Fibroblast of pulmonary artery (primary cell): Measurements from ENCODE around the gene BCL6.
A peak's percentile ranks its signal among the peaks of the same experiment; 100 is the strongest.
"Not testable (repeated sequence)": the region's sequence is repeated elsewhere in the genome, so short reads cannot be mapped to it uniquely, and the experiment has no call there.

ENCODE experiments used
- DNase-seq: peaks from one replicate; pipeline ENCODE4 v3.0.0-alpha.2; 2010; ENCODE audit warnings: low read depth
- H3K4me3 ChIP-seq: replicated peaks from 2 replicates; pipeline ENCODE4 v1.5.1; 2011; ENCODE audit warnings: low read depth, mild to moderate bottlenecking, control low read depth, low read length, moderate library complexity
- CTCF ChIP-seq: IDR thresholded peaks from 2 replicates; pipeline ENCODE4 v1.5.1; 2011; ENCODE audit warnings: mild to moderate bottlenecking, control low read depth, low read length, inconsistent platforms; ENCODE audit errors: missing control alignments

BCL6 gene

GRCh38 chr3:187693431-187693830 is 51.8 kb downstream of the BCL6 start:
- no peak for TF ChIP-seq CTCF
- H3K4me3 ChIP-seq = no peak overlapping the region
- DNase-seq = no peak

- H3K4me3 ChIP-seq = no peak overlapping the region
- peak; percentile 33 for DNase-seq
- no peak for TF ChIP-seq CTCF
Observed at GRCh38 chr3:187689984-187690383, 55.3 kb downstream of the BCL6 start.

- no peak for DNase-seq
- no peak overlapping the region for H3K4me3 ChIP-seq
- no peak for TF ChIP-seq CTCF
Observed at GRCh38 chr3:187686621-187687273, 58.5 kb downstream of the BCL6 start.

- TF ChIP-seq CTCF = no peak
- no peak for DNase-seq
- no peak overlapping the region for H3K4me3 ChIP-seq
Observed at GRCh38 chr3:187685948-187686347, 59.3 kb downstream of the BCL6 start.

GRCh38 chr3:187684880-187685279 is 60.4 kb downstream of the BCL6 start:
- H3K4me3 ChIP-seq = no peak overlapping the region
- DNase-seq = peak; percentile 20
- TF ChIP-seq CTCF = no peak

- no peak for DNase-seq
- no peak overlapping the region for H3K4me3 ChIP-seq
- TF ChIP-seq CTCF = no peak
Observed at GRCh38 chr3:187684444-187684843, 60.8 kb downstream of the BCL6 start.

- DNase-seq, H3K4me3 ChIP-seq: not testable (repeated sequence)
Observed at GRCh38 chr3:187681756-187682155, 63.5 kb downstream of the BCL6 start.
